Neural cell (in vitro differentiated cells): ENCODE data around the gene PDLIM5. TPM values are rescaled to one million over a fixed set of nuclear protein-coding genes. Genes with fewer than 3 reads are reported as not detected.

Experiments
- H2AFZ ChIP-seq: fragments of 200-600, 300-800 bp; sonication (generic), shearing (Covaris generic); 2 replicates; pipeline ENCODE4 v1.6.0; 2014; ENCODE audit warnings: low read depth, mild to moderate bottlenecking, antibody characterized with exemption, low read length, moderate library complexity
- H3F3A ChIP-seq: fragments of 200-600 bp; shearing (Covaris generic); 2 replicates; pipeline ENCODE4 v1.6.1; 2016; ENCODE audit warnings: mild to moderate bottlenecking, moderate library complexity, mixed read lengths, antibody characterized with exemption, low read length; ENCODE audit not compliant: insufficient read depth, poor library complexity, severe bottlenecking
- H3K27ac ChIP-seq: fragments of 200-600, 300-800 bp; sonication (generic), shearing (Covaris generic); 2 replicates; pipeline ENCODE4 v1.5.1; 2014; ENCODE audit warnings: mild to moderate bottlenecking, low read length, moderate library complexity
- H3K27me3 ChIP-seq: fragments of 300-800, 200-600 bp; sonication (generic), shearing (Covaris generic); 2 replicates; pipeline ENCODE4 v1.6.0; 2014; ENCODE audit warnings: mild to moderate bottlenecking, low read depth, low read length, moderate library complexity; ENCODE audit not compliant: insufficient read depth
- H3K36me3 ChIP-seq: fragments of 300-800, 200-600 bp; sonication (generic), shearing (Covaris generic); 2 replicates; pipeline ENCODE4 v1.5.1; 2014; ENCODE audit warnings: mild to moderate bottlenecking, antibody characterized with exemption, low read length, moderate library complexity; ENCODE audit not compliant: insufficient read depth
- H3K4me2 ChIP-seq: fragments of 300-800, 200-600 bp; sonication (generic), shearing (Covaris generic); 2 replicates; pipeline ENCODE4 v1.6.0; 2014; ENCODE audit warnings: mild to moderate bottlenecking, low read length
- H3K4me3 ChIP-seq: fragments of 300-800, 200-600 bp; sonication (generic), shearing (Covaris generic); 2 replicates; pipeline ENCODE4 v1.5.1; 2014; ENCODE audit warnings: mild to moderate bottlenecking, low read length, moderate library complexity
- H3K79me2 ChIP-seq: fragments of 200-600 bp; shearing (Covaris generic); replicated peaks from 2 replicates; pipeline ENCODE4 v1.6.0; 2014; ENCODE audit warnings: mild to moderate bottlenecking, low read length, moderate library complexity; ENCODE audit not compliant: insufficient read depth
- H3K9ac ChIP-seq: fragments of 300-800, 200-600 bp; sonication (generic), shearing (Covaris generic); 2 replicates; pipeline ENCODE4 v1.6.1; 2016; ENCODE audit warnings: mild to moderate bottlenecking, low read length, mixed read lengths
- H3K9me2 ChIP-seq: fragments of 200-600 bp; shearing (Covaris generic); 2 replicates; pipeline ENCODE4 v1.6.1; 2016; ENCODE audit warnings: mild to moderate bottlenecking, low read length, mixed read lengths; ENCODE audit not compliant: insufficient read depth
- H3K9me3 ChIP-seq: fragments of 200-600, 300-800 bp; sonication (generic), shearing (Covaris generic); 2 replicates; pipeline ENCODE4 v1.6.1; 2016; ENCODE audit warnings: mild to moderate bottlenecking, mixed run types, low read length, moderate library complexity, mixed read lengths
- H4K20me1 ChIP-seq: fragments of 200-600 bp; shearing (Covaris generic); 2 replicates; pipeline ENCODE4 v1.6.1; 2016; ENCODE audit warnings: mild to moderate bottlenecking, mixed run types; ENCODE audit not compliant: insufficient read depth
- CTCF ChIP-seq: fragments of 450-650 bp; IDR thresholded peaks from 2 replicates; pipeline ENCODE4 v1.5.1; 2014; ENCODE audit warnings: antibody characterized with exemption, mild to moderate bottlenecking, moderate library complexity; ENCODE audit not compliant: poor library complexity, severe bottlenecking
- EP300 ChIP-seq: fragments of 450-650 bp; conservative IDR thresholded peaks from 2 replicates; pipeline ENCODE4 v1.6.1; 2014; ENCODE audit warnings: antibody characterized with exemption, mild to moderate bottlenecking, moderate library complexity; ENCODE audit not compliant: poor library complexity, severe bottlenecking
- EZH2 ChIP-seq: fragments of 200-600, 300-800 bp; shearing (Covaris generic), sonication (generic); IDR thresholded peaks from 2 replicates; pipeline ENCODE4 v1.6.1; 2014; ENCODE audit warnings: antibody characterized with exemption, low read length, borderline replicate concordance, mild to moderate bottlenecking; ENCODE audit not compliant: insufficient read depth, poor library complexity, severe bottlenecking
- MXI1 ChIP-seq: fragments of 450-650 bp; conservative IDR thresholded peaks from 2 replicates; pipeline ENCODE4 v1.6.1; 2014; ENCODE audit warnings: antibody characterized with exemption, mild to moderate bottlenecking; ENCODE audit not compliant: poor library complexity, severe bottlenecking
- POLR2AphosphoS5 ChIP-seq: IDR thresholded peaks from 2 replicates; pipeline ENCODE4 v1.6.1; 2012
- RAD21 ChIP-seq: fragments of 450-650 bp; conservative IDR thresholded peaks from 2 replicates; pipeline ENCODE4 v1.6.1; 2014; ENCODE audit warnings: antibody characterized with exemption, mild to moderate bottlenecking, moderate library complexity
- REST ChIP-seq: IDR thresholded peaks from 2 replicates; pipeline ENCODE4 v1.6.1; 2012; ENCODE audit warnings: borderline replicate concordance
- SMC3 ChIP-seq: fragments of 450-650 bp; conservative IDR thresholded peaks from 2 replicates; pipeline ENCODE4 v1.6.1; 2014; ENCODE audit warnings: antibody characterized with exemption, mild to moderate bottlenecking, moderate library complexity; ENCODE audit not compliant: poor library complexity
- TAF1 ChIP-seq: IDR thresholded peaks from 2 replicates; pipeline ENCODE4 v1.6.1; 2012; ENCODE audit warnings: low read depth
- polyA plus RNA-seq: library from polyadenylated mRNA; depleted of rRNA; stranded (reverse); fragments of >200 nt; gene quantifications from 2 replicates; pipeline ENCODE4 v1.2.3, GENCODE V29; 2014

The PDLIM5 gene
- polyA plus RNA-seq, 1 donor from 2014 or later, result 1.6 TPM

- H3K27ac ChIP-seq, result no peak overlapping the region
- H4K20me1 ChIP-seq, result no peaks in the 10 kb centered on the region
- H3K27me3 ChIP-seq, result no peaks in the 10 kb centered on the region
- no peak overlapping the region for H3K9ac ChIP-seq
- no peak overlapping the region for H2AFZ ChIP-seq
- no peaks in the 10 kb centered on the region for H3K9me3 ChIP-seq
- H3K4me2 ChIP-seq, result no peak overlapping the region
- H3K4me3 ChIP-seq, result no peak overlapping the region
- H3F3A ChIP-seq, result no peaks in the 10 kb centered on the region
- no peaks in the 10 kb centered on the region for H3K36me3 ChIP-seq
- no peaks in the 10 kb centered on the region for H3K79me2 ChIP-seq
- TF ChIP-seq EP300 (no peak), POLR2AphosphoS5 (no peak), RAD21 (no peak), REST (no peak), EZH2 (no peak), CTCF (no peak), SMC3 (no peak), MXI1 (no peak), TAF1 (no peak)
- H3K9me2 ChIP-seq, result no peaks in the 10 kb centered on the region
Observed at GRCh38 chr4:94414907-94415306, 36.8 kb upstream of the PDLIM5 start.

GRCh38 chr4:94415448-94415847 is 36.3 kb upstream of the PDLIM5 start:
- H3K4me3 ChIP-seq, result no peak overlapping the region
- TF ChIP-seq REST, result no peak
- TF ChIP-seq EZH2, result no peak
- no peak for TF ChIP-seq POLR2AphosphoS5
- no peak for TF ChIP-seq CTCF
- TF ChIP-seq MXI1, result no peak
- TF ChIP-seq RAD21, result no peak
- no peak for TF ChIP-seq SMC3
- no peak for TF ChIP-seq TAF1
- TF ChIP-seq EP300, result no peak
- no peak overlapping the region for H3K9ac ChIP-seq
- H3F3A ChIP-seq, result no peaks in the 10 kb centered on the region
- H3K27me3 ChIP-seq, result no peaks in the 10 kb centered on the region
- no peaks in the 10 kb centered on the region for H3K9me2 ChIP-seq
- no peaks in the 10 kb centered on the region for H3K36me3 ChIP-seq
- no peak overlapping the region for H3K4me2 ChIP-seq
- H2AFZ ChIP-seq, result no peak overlapping the region
- H3K9me3 ChIP-seq, result no peaks in the 10 kb centered on the region
- no peak overlapping the region for H3K27ac ChIP-seq
- no peaks in the 10 kb centered on the region for H3K79me2 ChIP-seq
- no peaks in the 10 kb centered on the region for H4K20me1 ChIP-seq
